GM19240 (cell line): ENCODE data around the gene STAT5A.
"Not testable (repeated sequence)": the region's sequence is repeated elsewhere in the genome, so short reads cannot be mapped to it uniquely, and the experiment has no call there.

Source experiments
- DNase-seq: peaks from one replicate; pipeline ENCODE4 v3.0.0; 2011; ENCODE audit warnings: low spot score; ENCODE audit not compliant: insufficient read length

STAT5A gene

GRCh38 chr17:42323268-42323773, 35.0 kb downstream of the STAT5A start:
- no peak for DNase-seq

- DNase-seq, result no peak
Observed at GRCh38 chr17:42325026-42325425, 36.7 kb downstream of the STAT5A start.

DNA sequence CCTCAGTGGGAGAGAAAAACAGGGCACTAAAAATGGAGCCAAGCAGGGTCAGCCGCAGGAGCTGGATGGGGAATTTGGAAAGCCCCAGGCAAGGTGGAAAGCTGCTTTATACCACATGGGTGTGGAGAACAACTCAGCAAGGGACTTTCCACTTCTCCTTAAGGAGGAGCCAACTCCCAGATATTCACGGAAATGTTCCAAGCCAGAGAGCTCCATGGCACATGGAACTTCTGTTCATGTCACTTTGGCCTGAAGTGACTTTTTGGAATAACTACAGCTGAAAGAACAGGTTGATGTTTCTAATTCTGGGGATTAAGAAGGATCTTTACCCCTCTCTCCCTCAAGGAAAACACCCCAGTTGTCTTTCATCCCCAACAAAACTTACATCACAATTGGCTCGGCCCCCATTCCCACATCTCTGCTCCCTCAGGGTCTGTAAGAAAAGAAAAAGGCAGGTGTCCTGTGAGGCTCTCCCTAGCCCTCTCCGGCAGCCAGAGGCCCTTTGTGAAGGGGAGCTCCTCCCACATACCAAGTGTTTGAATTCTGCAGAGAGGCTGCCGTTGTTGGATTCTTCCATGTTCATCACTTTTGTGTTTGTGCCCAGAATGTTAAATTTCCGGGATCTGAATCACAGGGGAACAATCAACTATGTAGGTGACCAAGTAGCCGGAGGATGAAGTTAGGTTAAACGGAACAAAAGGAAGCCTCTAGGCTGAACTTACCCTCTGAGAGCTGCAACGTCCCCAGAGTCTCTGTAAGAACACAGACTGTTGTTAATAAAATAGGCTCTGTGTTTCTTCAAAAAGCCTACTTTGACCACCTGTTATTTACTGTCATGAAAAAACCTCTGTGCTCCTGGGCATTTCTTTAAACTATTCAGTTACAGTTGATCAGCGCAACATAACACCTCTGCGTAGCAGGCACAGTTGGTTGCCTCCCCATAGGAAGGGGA, 41.0 kb downstream of the STAT5A start:
- DNase-seq, result no peak

DNA sequence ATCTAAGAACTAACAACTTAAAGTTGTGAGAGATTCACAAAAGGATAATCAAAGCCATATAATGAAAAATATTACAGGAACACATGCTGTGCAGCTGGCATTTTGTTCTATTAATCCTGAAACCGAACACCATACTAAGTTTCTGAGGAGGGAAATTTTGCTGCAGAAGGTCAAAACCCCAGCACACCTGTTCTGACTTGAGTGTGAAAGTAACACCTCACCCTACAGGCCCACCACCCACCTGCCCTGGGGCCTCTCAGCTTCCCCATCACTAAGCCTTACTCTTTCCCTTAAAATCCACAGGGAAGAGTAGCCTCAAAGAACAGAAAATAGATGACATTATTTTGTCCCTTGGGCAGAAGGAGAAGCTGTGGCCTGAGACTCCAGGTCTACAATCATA, 44.8 kb downstream of the STAT5A start:
- no peak for DNase-seq

DNA sequence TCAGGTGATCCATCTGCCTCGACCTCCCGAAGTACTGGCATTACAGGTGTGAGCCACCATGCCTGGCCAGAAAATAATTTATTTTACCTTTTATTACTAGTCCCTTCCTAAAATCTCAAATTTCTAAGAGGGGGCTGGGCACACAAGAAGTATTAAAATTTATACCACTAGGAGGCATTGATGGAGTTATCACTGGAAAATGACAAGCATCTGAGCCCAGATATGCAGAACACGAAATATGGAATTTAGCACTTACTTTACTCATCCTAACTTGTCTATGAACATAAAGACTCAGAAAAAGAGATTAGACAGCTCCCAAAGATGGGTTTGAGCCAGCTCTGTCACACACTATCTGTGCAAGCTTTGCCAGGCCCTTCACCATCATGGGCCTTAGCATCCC, 46.4 kb downstream of the STAT5A start:
- no peak for DNase-seq

- DNase-seq, result no peak
Observed at GRCh38 chr17:42337442-42337841, 49.1 kb downstream of the STAT5A start.

GRCh38 chr17:42338427-42338985, 50.2 kb downstream of the STAT5A start:
- no peak for DNase-seq

DNA sequence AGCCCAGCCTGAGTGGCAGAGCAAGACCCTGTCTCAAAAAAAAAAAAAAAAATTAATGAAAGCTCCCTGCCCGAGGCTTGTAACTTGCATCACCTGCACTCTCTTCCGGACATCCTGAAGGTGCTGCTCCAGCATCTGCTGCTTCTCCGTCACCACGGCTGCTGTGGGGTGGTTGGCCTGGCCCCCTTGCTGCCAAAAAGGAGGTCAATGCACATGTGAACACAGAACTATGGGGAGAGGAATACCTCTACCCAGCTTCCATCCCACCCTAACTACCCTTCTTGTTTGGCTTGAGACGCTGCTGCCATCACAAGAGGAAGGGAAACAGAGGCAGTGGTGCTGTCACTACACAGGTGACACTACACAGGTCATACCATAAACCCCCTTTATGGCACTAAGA, 50.9 kb downstream of the STAT5A start:
- no peak for DNase-seq

- DNase-seq, result no peak
Observed at GRCh38 chr17:42340691-42341127, 52.4 kb downstream of the STAT5A start.

DNA sequence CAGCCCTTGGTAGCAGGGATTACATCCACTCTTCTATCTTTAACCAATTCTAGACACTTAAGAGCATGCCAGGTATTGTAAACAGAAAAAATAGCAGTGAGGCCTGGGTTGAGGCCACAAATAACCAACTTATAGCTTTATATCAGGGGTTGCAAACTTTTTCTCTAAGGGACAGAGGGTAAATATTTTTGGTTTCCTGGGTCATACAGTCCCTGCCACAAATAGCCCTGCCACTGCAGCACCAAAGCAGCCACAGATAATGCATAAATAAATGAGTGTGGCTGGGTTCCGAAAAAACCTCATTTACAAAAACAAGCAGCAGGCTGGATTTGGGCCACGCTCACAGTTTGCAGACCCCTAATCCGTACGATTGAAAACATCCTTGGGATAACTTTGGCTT, 53.3 kb downstream of the STAT5A start:
- no peak for DNase-seq

DNA sequence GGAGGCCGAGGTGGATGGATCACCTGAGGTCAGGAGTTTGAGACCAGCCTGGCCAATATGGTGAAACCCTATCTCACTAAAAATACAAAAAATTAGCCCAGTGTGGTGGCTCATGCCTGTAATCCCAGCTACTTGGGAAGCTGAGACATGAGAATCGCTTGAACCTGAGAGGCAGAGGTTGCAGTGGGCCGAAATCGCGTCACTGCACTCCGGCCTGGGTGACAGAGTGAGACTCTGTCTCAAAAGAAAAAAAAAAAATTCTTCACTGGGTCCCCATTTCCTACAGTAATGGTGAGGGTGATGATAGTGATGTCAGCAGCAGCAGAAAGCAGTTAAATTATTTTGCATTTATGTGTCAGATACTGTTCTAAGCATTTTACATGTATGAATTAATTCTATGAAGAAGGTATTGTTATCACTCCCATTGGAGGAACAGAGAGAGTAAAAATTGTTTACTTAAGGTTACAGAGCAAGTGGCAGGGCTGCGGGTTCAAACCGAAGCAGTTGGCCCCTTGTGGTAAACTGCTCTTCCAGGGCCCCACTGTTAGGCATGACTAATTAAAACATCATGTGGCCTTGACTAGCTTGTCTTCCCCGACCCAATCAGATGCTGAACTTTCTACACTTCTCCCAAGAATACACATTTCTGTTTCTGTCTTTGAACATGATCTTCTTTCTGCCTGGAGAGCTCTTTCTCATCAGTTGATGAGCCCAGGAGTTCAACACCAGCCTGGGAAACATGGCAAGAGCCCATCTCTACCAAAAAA, 54.1 kb downstream of the STAT5A start:
- DNase-seq, result no peak

DNA sequence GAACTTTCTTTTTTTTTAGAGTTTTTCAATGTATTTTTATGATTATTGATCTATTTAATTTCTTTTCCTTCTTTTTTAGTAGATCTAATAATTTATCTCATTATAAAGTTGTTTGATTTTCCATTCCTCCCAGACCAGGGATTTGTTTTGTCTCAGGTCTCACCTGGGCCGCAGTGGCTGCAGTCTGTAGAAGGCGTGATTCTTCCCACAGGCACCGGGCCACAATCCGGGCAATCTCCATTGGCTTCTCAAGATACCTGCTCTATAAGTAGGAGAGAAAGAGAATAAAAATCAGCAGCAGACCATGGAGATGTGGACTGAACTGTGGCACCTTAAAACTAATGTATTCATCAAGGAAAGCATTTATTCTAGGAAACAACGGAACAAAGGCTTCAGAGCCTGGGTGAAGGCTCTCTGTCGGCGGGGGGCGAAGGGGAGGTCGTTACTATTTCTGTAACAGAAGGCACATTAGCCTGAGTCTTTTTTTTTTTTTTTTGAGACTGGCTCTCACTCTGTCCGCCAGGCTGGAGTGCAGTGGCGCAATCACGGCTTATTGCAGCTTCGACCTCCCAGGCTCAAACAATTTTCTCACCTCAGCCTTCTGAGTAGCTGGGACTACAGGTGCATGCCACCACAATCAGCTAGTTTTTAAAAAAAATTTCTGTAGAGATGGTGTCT, 57.2 kb downstream of the STAT5A start:
- DNase-seq, result no peak

DNA sequence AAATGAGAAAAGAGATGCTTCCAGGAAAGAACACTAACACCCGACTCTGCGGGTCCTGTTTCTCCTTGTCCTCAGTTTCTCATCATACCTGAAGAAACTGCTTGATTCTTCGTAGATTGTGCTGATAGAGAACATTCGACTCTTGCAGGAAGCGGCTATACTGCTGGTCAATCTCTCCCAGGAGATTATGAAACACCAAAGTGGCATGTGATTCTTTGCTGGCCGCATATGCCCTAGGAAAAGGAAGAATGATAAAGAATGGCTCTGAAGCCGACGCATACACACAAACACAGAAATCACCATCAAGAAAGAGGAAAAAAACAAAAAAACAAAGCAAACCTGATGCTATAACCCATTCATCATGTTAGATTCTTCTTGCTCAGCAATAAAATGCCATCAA, 58.2 kb downstream of the STAT5A start:
- DNase-seq, result no peak

DNA sequence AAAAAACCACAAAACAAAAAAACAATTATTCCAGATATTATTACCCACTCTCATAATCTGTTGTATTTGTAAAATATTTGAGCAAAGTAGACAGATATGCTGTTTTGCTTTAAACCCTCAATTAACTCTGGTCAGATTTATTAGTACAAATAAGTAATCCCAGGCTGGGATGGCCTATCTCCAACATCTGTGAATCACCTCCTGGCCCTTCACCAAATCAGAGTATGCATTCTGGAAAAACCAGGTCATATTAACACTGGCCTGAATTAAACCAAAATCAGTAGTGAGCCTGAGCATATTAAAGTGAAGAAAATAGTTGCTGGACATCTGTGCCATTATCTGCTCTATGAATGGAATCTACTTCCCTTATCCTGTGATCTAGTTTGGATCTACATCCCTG, 58.9 kb downstream of the STAT5A start:
- DNase-seq, result no peak

GRCh38 chr17:42347606-42348005, 59.3 kb downstream of the STAT5A start:
- no peak for DNase-seq

DNA sequence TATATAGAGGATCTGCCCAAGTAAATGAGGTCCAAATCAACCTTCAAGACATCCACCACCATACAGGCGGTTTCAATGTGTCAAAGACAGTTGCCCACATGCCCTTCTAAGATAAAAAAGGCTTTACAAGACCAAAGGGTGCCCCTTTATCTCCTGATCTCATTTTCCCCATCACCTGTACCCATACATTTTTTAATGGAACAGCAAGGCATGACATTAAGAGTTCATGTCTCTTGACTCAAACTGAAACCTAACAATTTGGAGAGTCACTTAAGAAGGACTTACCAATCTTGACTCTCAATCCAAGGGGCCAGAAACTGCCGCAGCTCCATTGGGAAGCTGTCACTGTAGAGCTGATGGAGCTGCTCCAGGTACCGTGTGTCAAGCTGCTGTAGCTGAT, 59.8 kb downstream of the STAT5A start:
- no peak for DNase-seq

DNA sequence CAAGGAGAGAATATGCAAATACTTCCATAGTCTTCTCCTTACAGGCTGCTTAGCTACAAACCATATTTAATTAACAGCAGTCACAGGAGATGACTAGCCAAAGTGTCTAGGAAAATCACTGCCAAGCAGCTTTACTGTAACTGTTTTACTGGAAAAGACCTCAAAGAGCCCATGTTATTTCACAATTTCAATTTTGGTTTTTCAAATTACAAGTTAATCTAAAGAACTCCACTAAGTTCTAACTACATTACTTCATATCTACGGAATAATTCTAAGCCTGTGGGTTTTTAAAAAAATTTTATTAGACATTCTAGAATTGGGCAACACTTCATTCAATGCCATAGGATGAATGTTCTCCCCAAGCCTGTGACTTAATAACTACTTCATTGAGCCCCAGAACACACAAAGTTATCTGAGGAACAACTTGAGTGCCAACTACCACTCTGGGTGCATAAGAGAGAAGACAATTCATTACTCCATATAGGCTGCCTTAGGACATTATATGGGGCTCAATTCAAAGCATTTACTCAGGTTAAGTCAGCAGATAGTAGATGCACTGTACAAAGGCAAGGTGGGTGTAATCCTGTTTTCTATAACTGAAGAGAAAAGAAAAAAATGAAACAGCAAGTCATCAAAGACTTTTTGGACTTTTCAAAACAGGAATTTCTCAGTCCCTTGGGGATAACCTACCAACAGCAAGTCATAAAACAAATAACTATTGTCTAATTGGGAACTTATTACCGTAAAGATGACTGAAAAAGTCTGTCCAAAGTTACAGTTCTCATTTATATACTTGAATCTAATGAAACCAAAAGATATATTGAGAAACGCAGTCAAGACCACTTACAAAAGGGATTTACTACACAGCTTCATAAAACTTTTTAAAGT, 66.9 kb downstream of the STAT5A start:
- no peak for DNase-seq

GRCh38 chr17:42358434-42358833, 70.1 kb downstream of the STAT5A start:
- DNase-seq, result no peak

GRCh38 chr17:42359133-42359532, 70.8 kb downstream of the STAT5A start:
- no peak for DNase-seq

DNA sequence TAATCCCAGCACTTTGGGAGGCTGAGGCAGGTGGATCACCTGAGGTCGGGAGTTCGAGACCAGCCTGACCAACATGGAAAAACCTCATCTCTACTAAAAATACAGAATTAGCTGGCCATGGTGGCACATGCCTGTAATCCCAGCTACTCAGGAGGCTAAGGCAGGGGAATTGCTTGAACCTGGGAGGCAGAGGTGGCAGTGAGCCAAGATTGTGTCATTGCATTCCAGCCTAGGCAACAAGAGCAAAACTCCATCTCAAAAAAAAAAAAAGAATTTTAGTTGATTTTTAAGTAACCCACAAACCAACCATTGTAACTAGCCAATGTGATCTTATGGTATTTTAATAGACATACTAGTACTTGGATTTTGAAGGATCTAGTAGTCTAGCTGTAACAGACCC, 72.1 kb downstream of the STAT5A start:
- not testable (repeated sequence) for DNase-seq
